GM10847 (cell line): ENCODE data around the gene ZNF81.

Experiments used
- POLR2A ChIP-seq: IDR thresholded peaks from 2 replicates; pipeline ENCODE4 v1.6.1; 2011; ENCODE audit not compliant: insufficient read length; ENCODE audit errors: extremely low read depth

Gene ZNF81

GRCh38 chrX:47836164-47837072 lies at the start of gene ZNF81:
Gene ZNF81 (plus strand): TSS chrX:47836902. CDS start chrX:47846268, 9,366 bp downstream.
- TF ChIP-seq POLR2A, result peak; percentile 29

DNA sequence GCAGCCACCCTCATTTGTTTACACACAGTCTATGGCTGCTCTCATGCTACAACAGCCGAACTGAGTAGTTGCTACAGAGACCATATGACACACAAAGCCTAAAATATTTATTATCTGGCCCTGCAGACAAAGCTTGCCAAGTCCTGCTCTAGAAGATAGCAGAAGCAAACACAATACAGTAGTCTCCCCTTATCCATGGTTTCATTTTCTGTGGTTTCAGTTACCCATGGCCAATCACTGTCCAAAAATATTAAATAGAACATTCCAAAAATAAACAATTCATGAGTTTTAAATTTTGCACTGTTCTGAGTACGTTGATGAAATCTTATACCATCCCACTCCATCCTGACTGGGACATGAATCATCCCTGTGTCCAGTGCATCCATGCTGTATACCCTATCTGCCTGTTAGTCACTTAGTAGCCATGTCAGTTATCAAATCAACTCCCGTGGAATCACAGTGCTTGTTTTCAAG lies 40.2 kb upstream of the ZNF81 start:
- no peak for TF ChIP-seq POLR2A

- TF ChIP-seq POLR2A, result no peak
Observed at GRCh38 chrX:47797084-47797483, 39.6 kb upstream of the ZNF81 start.

- no peak for TF ChIP-seq POLR2A
Observed at GRCh38 chrX:47798861-47799260, 37.8 kb upstream of the ZNF81 start.

GRCh38 chrX:47802589-47802988 lies 34.1 kb upstream of the ZNF81 start:
- TF ChIP-seq POLR2A, result no peak

GRCh38 chrX:47804315-47804714 lies 32.4 kb upstream of the ZNF81 start:
- no peak for TF ChIP-seq POLR2A

GRCh38 chrX:47807548-47807947 lies 29.2 kb upstream of the ZNF81 start:
- TF ChIP-seq POLR2A, result no peak

GRCh38 chrX:47808904-47809788 lies 27.6 kb upstream of the ZNF81 start:
- TF ChIP-seq POLR2A, result no peak

- TF ChIP-seq POLR2A, result no peak
Observed at GRCh38 chrX:47814851-47815250, 21.9 kb upstream of the ZNF81 start.

- TF ChIP-seq POLR2A, result no peak
Observed at GRCh38 chrX:47815901-47816845, 20.5 kb upstream of the ZNF81 start.

GRCh38 chrX:47817421-47817820 lies 19.3 kb upstream of the ZNF81 start:
- no peak for TF ChIP-seq POLR2A

DNA sequence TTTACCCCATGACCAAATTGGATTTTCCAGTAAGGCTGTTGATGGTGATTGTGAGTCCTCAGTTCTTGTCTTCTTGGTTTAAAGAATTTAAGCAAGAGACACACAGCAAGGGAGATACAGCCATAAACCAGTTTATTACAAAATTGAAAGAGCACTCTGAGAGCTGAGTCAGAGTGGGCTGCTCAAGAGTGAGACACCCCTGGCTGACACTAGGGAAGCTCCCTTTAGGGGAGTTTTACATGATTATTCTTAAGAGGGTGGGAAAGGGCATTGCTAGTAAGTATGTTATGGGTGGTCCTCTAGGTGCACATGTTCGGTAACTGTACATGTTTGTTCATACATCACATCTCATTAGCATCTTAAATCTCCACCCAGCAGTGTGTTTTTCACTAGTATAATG lies 18.8 kb upstream of the ZNF81 start:
- no peak for TF ChIP-seq POLR2A

DNA sequence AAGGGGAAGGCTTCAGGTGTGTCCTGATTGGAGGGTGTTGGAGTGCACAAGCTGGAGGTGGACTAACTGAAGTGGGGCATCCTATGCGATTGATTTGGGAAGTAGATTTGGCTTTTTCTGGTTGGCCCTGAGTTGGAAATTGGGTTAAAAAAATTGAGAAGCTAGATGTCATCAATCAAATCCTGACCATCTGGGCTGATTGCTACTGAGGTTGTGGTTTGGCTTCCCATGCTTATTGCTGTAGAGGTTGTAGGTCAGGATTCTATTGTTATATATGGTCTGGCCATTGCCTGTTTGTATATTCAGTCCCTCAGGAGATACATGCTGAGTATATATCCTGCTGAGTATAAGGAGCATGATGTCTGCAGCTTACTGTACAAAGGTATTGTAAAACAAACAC lies 7.7 kb upstream of the ZNF81 start:
- TF ChIP-seq POLR2A, result no peak

GRCh38 chrX:47831788-47832187 lies 4.9 kb upstream of the ZNF81 start:
- no peak for TF ChIP-seq POLR2A

- TF ChIP-seq POLR2A, result no peak
Observed at GRCh38 chrX:47838361-47838760, 1.7 kb downstream of the ZNF81 start.
